Thyroid gland (tissue), 4 donors: ENCODE measurements around the gene INTS7. TPM values are rescaled to one million over a fixed set of nuclear protein-coding genes. Genes with fewer than 3 reads are reported as not detected.
A peak's percentile ranks its signal among the peaks of the same experiment; 100 is the strongest.

Experiments used
- DNase-seq, 2 donors: peaks; one replicate each; pipeline ENCODE4 v3.0.0-alpha.2; 2019
- H3K27ac ChIP-seq, 3 donors: fragments of 200-600 bp; sonication (generic); 1 replicate in 2 of 3; 2 replicates in 1 of 3; pipeline ENCODE4 v1.5.1; 2016 to 2019; ENCODE audit warnings: mild to moderate bottlenecking in 1 of 3, moderate library complexity in 1 of 3
- H3K27me3 ChIP-seq: fragments of 200-600 bp; sonication (generic); one replicate; pipeline ENCODE4 v1.5.1; 2019
- H3K36me3 ChIP-seq, 2 donors: fragments of 200-600 bp; sonication (generic); one replicate each; pipeline ENCODE4 v1.5.1; 2016 to 2019
- H3K4me1 ChIP-seq, 2 donors: fragments of 200-600 bp; sonication (generic); one replicate each; pipeline ENCODE4 v1.5.1; 2017 to 2019
- H3K4me3 ChIP-seq, 3 donors: fragments of 200-600 bp; sonication (generic); replicated peaks in 1 of 3; 1 replicate in 2 of 3; 2 replicates in 1 of 3; pipeline ENCODE4 v1.5.1; 2016; ENCODE audit warnings: mild to moderate bottlenecking in 1 of 3
- H3K9me3 ChIP-seq: fragments of 200-600 bp; sonication (generic); one replicate; pipeline ENCODE4 v1.5.1; 2017
- POLR2A ChIP-seq, 2 donors: fragments of 450-650 bp; IDR thresholded peaks; one replicate each; pipeline ENCODE4 v1.6.1; 2017; ENCODE audit warnings: antibody characterized with exemption in 2 of 2, mild to moderate bottlenecking in 2 of 2, moderate library complexity in 1 of 2
- WGBS, 2 donors: methylation state at CpG; one replicate each; pipeline ENCODE4 v1.1.5; 2017; 5-methylcytosine and 5-hydroxymethylcytosine counted together
- intact Hi-C: fragments of 100-400 bp; cut with DNase I; formaldehyde crosslinking; loops from one replicate; pipeline ENCODE4 v1.15.1; 2023
- total RNA-seq, 4 donors: library from RNA; depleted of rRNA; stranded (reverse); fragments of >200 nt; gene quantifications; one replicate each; pipeline ENCODE4 v1.2.3, GENCODE V29; 2016
- TF ChIP-seq, protein P1 (sequence below), 6 experiments: fragments of 200-600 bp in 3 of 6; fragments of 450-650 bp in 3 of 6; sonication (generic) in 3 of 6; IDR thresholded peaks; one replicate each; pipeline ENCODE4 v1.5.1; 2016 to 2019; ENCODE audit warnings: antibody characterized with exemption in 6 of 6, mild to moderate bottlenecking in 2 of 6, inconsistent platforms in 1 of 6, moderate library complexity in 1 of 6

Gene INTS7
- total RNA-seq, 4 donors from 2014 or later: 14.8 to 22.6 (median 19.5) TPM

DNA sequence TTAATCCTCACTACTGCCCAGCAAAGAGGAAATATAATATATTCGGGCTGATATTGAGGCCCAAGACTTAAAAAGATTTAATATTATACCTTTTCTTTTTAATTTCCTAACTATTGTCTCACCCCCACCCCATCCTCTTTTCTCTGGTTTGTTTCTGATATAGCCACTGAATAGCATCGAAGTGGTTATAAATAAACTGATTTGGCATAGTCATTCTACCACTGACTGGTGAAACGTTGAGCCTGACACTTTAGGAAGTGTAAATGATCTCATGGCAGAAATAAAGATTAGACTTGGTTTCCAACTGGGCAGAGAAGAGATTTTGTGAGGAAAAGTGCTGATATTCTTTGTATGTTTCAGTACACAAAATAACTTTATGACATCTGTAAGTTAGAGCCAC, 39.5 kb upstream of the INTS7 start:
- WGBS, 2 donors: 75 to 86% methylated on average over 3 of the region's 3 CpGs

GRCh38 chr1:212074313-212074712, 39.0 kb upstream of the INTS7 start:
- intact Hi-C loops: loop anchor here (10.0 kb wide), 1 partner anchor 220 kb away; no protein-coding TSS in a partner anchor
- WGBS, 2 donors: 94 to 99% methylated on average over 3 of the region's 3 CpGs

More for the DNA sequence above, 39.5 kb upstream of the INTS7 start:
- no peak overlapping the region for H3K27ac ChIP-seq
- TF ChIP-seq, protein P1, sequence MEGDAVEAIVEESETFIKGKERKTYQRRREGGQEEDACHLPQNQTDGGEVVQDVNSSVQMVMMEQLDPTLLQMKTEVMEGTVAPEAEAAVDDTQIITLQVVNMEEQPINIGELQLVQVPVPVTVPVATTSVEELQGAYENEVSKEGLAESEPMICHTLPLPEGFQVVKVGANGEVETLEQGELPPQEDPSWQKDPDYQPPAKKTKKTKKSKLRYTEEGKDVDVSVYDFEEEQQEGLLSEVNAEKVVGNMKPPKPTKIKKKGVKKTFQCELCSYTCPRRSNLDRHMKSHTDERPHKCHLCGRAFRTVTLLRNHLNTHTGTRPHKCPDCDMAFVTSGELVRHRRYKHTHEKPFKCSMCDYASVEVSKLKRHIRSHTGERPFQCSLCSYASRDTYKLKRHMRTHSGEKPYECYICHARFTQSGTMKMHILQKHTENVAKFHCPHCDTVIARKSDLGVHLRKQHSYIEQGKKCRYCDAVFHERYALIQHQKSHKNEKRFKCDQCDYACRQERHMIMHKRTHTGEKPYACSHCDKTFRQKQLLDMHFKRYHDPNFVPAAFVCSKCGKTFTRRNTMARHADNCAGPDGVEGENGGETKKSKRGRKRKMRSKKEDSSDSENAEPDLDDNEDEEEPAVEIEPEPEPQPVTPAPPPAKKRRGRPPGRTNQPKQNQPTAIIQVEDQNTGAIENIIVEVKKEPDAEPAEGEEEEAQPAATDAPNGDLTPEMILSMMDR (IDR thresholded peaks at IDR 0.05): no peak
- TF ChIP-seq POLR2A (IDR thresholded peaks at IDR 0.05): no peak
- intact Hi-C loops: loop anchor here (10.0 kb wide), 1 partner anchor 220 kb away; no protein-coding TSS in a partner anchor
- H3K4me1 ChIP-seq: peaks cover 3 to 6% of the 10 kb centered on the region in 2 donors
- no peaks in the 10 kb centered on the region for H3K9me3 ChIP-seq
- no peak for DNase-seq
- no peaks in the 10 kb centered on the region for H3K27me3 ChIP-seq
- H3K36me3 ChIP-seq: no peaks in the 10 kb centered on the region
- no peak overlapping the region for H3K4me3 ChIP-seq

DNA sequence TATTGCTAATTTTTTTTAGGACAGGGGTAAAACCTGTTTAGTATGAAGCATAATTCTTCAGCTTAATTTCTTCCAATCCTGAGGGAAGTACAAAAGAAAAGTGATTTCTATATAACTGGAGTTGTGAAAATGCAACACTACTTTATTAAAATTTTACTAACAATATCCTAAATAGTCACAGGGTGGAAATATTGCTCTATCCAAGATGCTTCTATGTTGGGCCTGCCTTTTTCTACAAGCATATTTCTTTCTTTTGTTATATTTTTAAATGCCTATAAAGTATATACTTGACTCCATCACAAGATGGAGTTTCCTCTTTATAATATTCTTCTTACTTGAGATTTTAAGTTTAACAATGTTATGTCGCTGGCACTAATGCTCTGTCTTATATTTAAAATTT, 38.1 kb upstream of the INTS7 start:
- TF ChIP-seq, protein P1 (IDR thresholded peaks at IDR 0.05): peak in 1 of 6 experiments; percentile 5
- no peak for TF ChIP-seq POLR2A (IDR thresholded peaks at IDR 0.05)
- 96 to 97% methylated on average over 1 of the region's 1 CpG for WGBS, 2 donors
- H3K4me1 ChIP-seq: peaks cover 0 to 6% of the 10 kb centered on the region in 2 donors
- H3K27me3 ChIP-seq: no peaks in the 10 kb centered on the region
- H3K4me3 ChIP-seq: no peak overlapping the region
- intact Hi-C loops: loop anchor here (10.0 kb wide), 1 partner anchor 221 kb away; no protein-coding TSS in a partner anchor
- H3K36me3 ChIP-seq: no peaks in the 10 kb centered on the region
- DNase-seq: no peak
- no peak overlapping the region for H3K27ac ChIP-seq
- H3K9me3 ChIP-seq: no peaks in the 10 kb centered on the region

More at GRCh38 chr1:212074313-212074712, 39.0 kb upstream of the INTS7 start:
- no peak for DNase-seq
- H3K36me3 ChIP-seq: no peaks in the 10 kb centered on the region
- no peak overlapping the region for H3K27ac ChIP-seq
- H3K4me3 ChIP-seq: no peak overlapping the region
- H3K9me3 ChIP-seq: no peaks in the 10 kb centered on the region
- H3K4me1 ChIP-seq: peaks cover 0 to 6% of the 10 kb centered on the region in 2 donors
- no peak for TF ChIP-seq POLR2A (IDR thresholded peaks at IDR 0.05)
- TF ChIP-seq, protein P1 (IDR thresholded peaks at IDR 0.05): no peak
- H3K27me3 ChIP-seq: no peaks in the 10 kb centered on the region

DNA sequence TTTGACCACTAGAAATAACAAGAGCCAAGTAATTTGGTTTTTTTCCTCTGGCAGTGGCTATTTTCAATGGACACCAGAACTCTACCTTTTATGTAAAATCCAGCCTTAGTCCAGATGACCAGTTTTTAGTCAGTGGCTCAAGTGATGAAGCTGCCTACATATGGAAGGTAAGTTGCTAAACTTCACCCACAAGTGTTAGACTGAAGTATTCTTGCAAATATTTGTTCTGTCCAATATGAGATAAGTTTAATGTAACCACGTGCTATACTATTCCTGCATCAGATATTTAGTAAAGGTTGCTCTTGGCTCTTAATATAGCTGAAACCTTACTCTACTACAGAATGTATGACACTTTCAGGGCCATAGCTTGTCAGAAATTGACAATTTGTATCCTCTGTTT, 36.7 kb upstream of the INTS7 start:
- TF ChIP-seq, protein P1 (IDR thresholded peaks at IDR 0.05): no peak
- TF ChIP-seq POLR2A (IDR thresholded peaks at IDR 0.05): no peak
- DNase-seq: no peak
- Histone ChIP-seq H3K27ac (no peak overlapping the region), H3K9me3 (no peaks in the 10 kb centered on the region), H3K4me3 (no peak overlapping the region), H3K36me3 (no peaks in the 10 kb centered on the region), H3K27me3 (no peaks in the 10 kb centered on the region), H3K4me1 (no peaks in the 10 kb centered on the region)
- WGBS, 2 donors: 90 to 100% methylated on average over 1 of the region's 1 CpG
- intact Hi-C loops: loop anchor here (10.0 kb wide), 1 partner anchor 223 kb away; no protein-coding TSS in a partner anchor

- Histone ChIP-seq H3K27ac (no peak overlapping the region), H3K27me3 (no peaks in the 10 kb centered on the region), H3K9me3 (no peaks in the 10 kb centered on the region), H3K36me3 (no peaks in the 10 kb centered on the region), H3K4me3 (no peak overlapping the region), H3K4me1 (no peaks in the 10 kb centered on the region)
- intact Hi-C loops: loop anchor here (2.0 to 10.0 kb wide), 2 partner anchors 224 to 296 kb away; no protein-coding TSS in a partner anchor
- TF ChIP-seq, protein P1 (IDR thresholded peaks at IDR 0.05): peak; percentile 43 to 91 (median 76)
- no peak for TF ChIP-seq POLR2A (IDR thresholded peaks at IDR 0.05)
- no peak for DNase-seq
Observed at GRCh38 chr1:212070720-212071302, 35.5 kb upstream of the INTS7 start.
